ENCODE data around the gene SDK1. TPM values are rescaled to one million over a fixed set of nuclear protein-coding genes. Genes with fewer than 3 reads are reported as not detected.

SDK1 gene
- total and polyA plus RNA-seq, 4 donors: 10.4 to 11.6 (median 11.0) TPM

- Histone ChIP-seq H3K27ac (ENCODE audit: low read depth, low read length) (no peak overlapping the region), H3K36me3 (ENCODE audit: control insufficient read depth, insufficient read depth, low read length) (no peaks in the 10 kb centered on the region), H3K9me3 (ENCODE audit: control insufficient read depth, insufficient read depth, low read length) (no peaks in the 10 kb centered on the region), H3K4me3 (ENCODE audit: low read depth, low read length) (no peak overlapping the region), H3K27me3 (ENCODE audit: control insufficient read depth, insufficient read depth, low read length) (no peaks in the 10 kb centered on the region), H3K4me1 (ENCODE audit: control insufficient read depth, insufficient read depth, low read length) (peaks cover 4% of the 10 kb centered on the region)
- no CpG with 5 or more reads among the region's 2 CpGs for WGBS (ENCODE audit: insufficient coverage)
- no peak for DNase-seq (ENCODE audit: low read depth in 4 of 6, low spot score in 6 of 6)
These were observed 489.8 kb downstream of the SDK1 start for GRCh38 chr7:3790803-3791202.

- H3K36me3 ChIP-seq (ENCODE audit: control insufficient read depth, insufficient read depth, low read length): no peaks in the 10 kb centered on the region
- H3K27ac ChIP-seq (ENCODE audit: low read depth, low read length): no peak overlapping the region
- H3K4me1 ChIP-seq (ENCODE audit: control insufficient read depth, insufficient read depth, low read length): peaks cover 6% of the 10 kb centered on the region
- 85% methylated on average over 9 of the region's 9 CpGs for WGBS (ENCODE audit: insufficient coverage)
- no peaks in the 10 kb centered on the region for H3K27me3 ChIP-seq (ENCODE audit: control insufficient read depth, insufficient read depth, low read length)
- H3K9me3 ChIP-seq (ENCODE audit: control insufficient read depth, insufficient read depth, low read length): no peaks in the 10 kb centered on the region
- no peak for DNase-seq (ENCODE audit: low read depth in 4 of 6, low spot score in 6 of 6)
- H3K4me3 ChIP-seq (ENCODE audit: low read depth, low read length): no peak overlapping the region
These were observed 490.3 kb downstream of the SDK1 start for GRCh38 chr7:3791327-3791726.

GRCh38 chr7:3795141-3795540 lies 494.1 kb downstream of the SDK1 start:
- Histone ChIP-seq H3K36me3 (ENCODE audit: control insufficient read depth, insufficient read depth, low read length) (no peaks in the 10 kb centered on the region), H3K4me1 (ENCODE audit: control insufficient read depth, insufficient read depth, low read length) (peaks cover 3% of the 10 kb centered on the region), H3K4me3 (ENCODE audit: low read depth, low read length) (no peak overlapping the region), H3K9me3 (ENCODE audit: control insufficient read depth, insufficient read depth, low read length) (no peaks in the 10 kb centered on the region), H3K27ac (ENCODE audit: low read depth, low read length) (no peak overlapping the region), H3K27me3 (ENCODE audit: control insufficient read depth, insufficient read depth, low read length) (no peaks in the 10 kb centered on the region)
- no CpG with 5 or more reads among the region's 4 CpGs for WGBS (ENCODE audit: insufficient coverage)
- peak in 2 of 6 donors; percentile 50 to 91 for DNase-seq (ENCODE audit: low read depth in 4 of 6, low spot score in 6 of 6)

- Histone ChIP-seq H3K36me3 (ENCODE audit: control insufficient read depth, insufficient read depth, low read length) (no peaks in the 10 kb centered on the region), H3K4me3 (ENCODE audit: low read depth, low read length) (no peak overlapping the region), H3K9me3 (ENCODE audit: control insufficient read depth, insufficient read depth, low read length) (no peaks in the 10 kb centered on the region), H3K27ac (ENCODE audit: low read depth, low read length) (no peak overlapping the region), H3K27me3 (ENCODE audit: control insufficient read depth, insufficient read depth, low read length) (no peaks in the 10 kb centered on the region), H3K4me1 (ENCODE audit: control insufficient read depth, insufficient read depth, low read length) (peaks cover 3% of the 10 kb centered on the region)
- peak in 2 of 6 donors; percentile 11 to 53 for DNase-seq (ENCODE audit: low read depth in 4 of 6, low spot score in 6 of 6)
- 52% methylated on average over 2 of the region's 3 CpGs for WGBS (ENCODE audit: insufficient coverage)
These were observed 494.7 kb downstream of the SDK1 start for GRCh38 chr7:3795781-3796180.

- Histone ChIP-seq H3K36me3 (ENCODE audit: control insufficient read depth, insufficient read depth, low read length) (no peaks in the 10 kb centered on the region), H3K27ac (ENCODE audit: low read depth, low read length) (no peak overlapping the region), H3K9me3 (ENCODE audit: control insufficient read depth, insufficient read depth, low read length) (no peaks in the 10 kb centered on the region), H3K27me3 (ENCODE audit: control insufficient read depth, insufficient read depth, low read length) (no peaks in the 10 kb centered on the region), H3K4me3 (ENCODE audit: low read depth, low read length) (no peak overlapping the region), H3K4me1 (ENCODE audit: control insufficient read depth, insufficient read depth, low read length) (no peaks in the 10 kb centered on the region)
- no CpG with 5 or more reads among the region's 3 CpGs for WGBS (ENCODE audit: insufficient coverage)
- no peak for DNase-seq (ENCODE audit: low read depth in 4 of 6, low spot score in 6 of 6)
These were observed 504.1 kb downstream of the SDK1 start for GRCh38 chr7:3805151-3805550.

- 73% methylated on average over 4 of the region's 8 CpGs for WGBS (ENCODE audit: insufficient coverage)
- DNase-seq (ENCODE audit: low read depth in 4 of 6, low spot score in 6 of 6): peak in 1 of 6 donors; percentile 74
- no peak overlapping the region for H3K4me3 ChIP-seq (ENCODE audit: low read depth, low read length)
- no peaks in the 10 kb centered on the region for H3K4me1 ChIP-seq (ENCODE audit: control insufficient read depth, insufficient read depth, low read length)
- H3K27me3 ChIP-seq (ENCODE audit: control insufficient read depth, insufficient read depth, low read length): no peaks in the 10 kb centered on the region
- no peak overlapping the region for H3K27ac ChIP-seq (ENCODE audit: low read depth, low read length)
- H3K9me3 ChIP-seq (ENCODE audit: control insufficient read depth, insufficient read depth, low read length): no peaks in the 10 kb centered on the region
- no peaks in the 10 kb centered on the region for H3K36me3 ChIP-seq (ENCODE audit: control insufficient read depth, insufficient read depth, low read length)
These were observed 505.5 kb downstream of the SDK1 start for GRCh38 chr7:3806516-3806915.

- Histone ChIP-seq H3K27ac (ENCODE audit: low read depth, low read length) (no peak overlapping the region), H3K36me3 (ENCODE audit: control insufficient read depth, insufficient read depth, low read length) (no peaks in the 10 kb centered on the region), H3K4me3 (ENCODE audit: low read depth, low read length) (no peak overlapping the region), H3K4me1 (ENCODE audit: control insufficient read depth, insufficient read depth, low read length) (no peaks in the 10 kb centered on the region), H3K9me3 (ENCODE audit: control insufficient read depth, insufficient read depth, low read length) (no peaks in the 10 kb centered on the region), H3K27me3 (ENCODE audit: control insufficient read depth, insufficient read depth, low read length) (no peaks in the 10 kb centered on the region)
- DNase-seq (ENCODE audit: low read depth in 4 of 6, low spot score in 6 of 6): no peak
- WGBS (ENCODE audit: insufficient coverage): 91% methylated on average over 8 of the region's 9 CpGs
These were observed 506.8 kb downstream of the SDK1 start for GRCh38 chr7:3807824-3808223.

- no peak overlapping the region for H3K4me3 ChIP-seq (ENCODE audit: low read depth, low read length)
- DNase-seq (ENCODE audit: low read depth in 4 of 6, low spot score in 6 of 6): peak in 1 of 6 donors; percentile 69
- no peaks in the 10 kb centered on the region for H3K4me1 ChIP-seq (ENCODE audit: control insufficient read depth, insufficient read depth, low read length)
- H3K27ac ChIP-seq (ENCODE audit: low read depth, low read length): no peak overlapping the region
- no peaks in the 10 kb centered on the region for H3K36me3 ChIP-seq (ENCODE audit: control insufficient read depth, insufficient read depth, low read length)
- 77% methylated on average over 2 of the region's 6 CpGs for WGBS (ENCODE audit: insufficient coverage)
- H3K27me3 ChIP-seq (ENCODE audit: control insufficient read depth, insufficient read depth, low read length): no peaks in the 10 kb centered on the region
- no peaks in the 10 kb centered on the region for H3K9me3 ChIP-seq (ENCODE audit: control insufficient read depth, insufficient read depth, low read length)
These were observed 520.4 kb downstream of the SDK1 start for GRCh38 chr7:3821488-3821887.

- H3K4me1 ChIP-seq (ENCODE audit: control insufficient read depth, insufficient read depth, low read length): peaks cover 4% of the 10 kb centered on the region
- no peaks in the 10 kb centered on the region for H3K27me3 ChIP-seq (ENCODE audit: control insufficient read depth, insufficient read depth, low read length)
- WGBS (ENCODE audit: insufficient coverage): no CpG with 5 or more reads among the region's 3 CpGs
- no peak for DNase-seq (ENCODE audit: low read depth in 4 of 6, low spot score in 6 of 6)
- H3K9me3 ChIP-seq (ENCODE audit: control insufficient read depth, insufficient read depth, low read length): no peaks in the 10 kb centered on the region
- no peak overlapping the region for H3K27ac ChIP-seq (ENCODE audit: low read depth, low read length)
- H3K4me3 ChIP-seq (ENCODE audit: low read depth, low read length): no peak overlapping the region
- H3K36me3 ChIP-seq (ENCODE audit: control insufficient read depth, insufficient read depth, low read length): no peaks in the 10 kb centered on the region
These were observed 524.4 kb downstream of the SDK1 start for GRCh38 chr7:3825491-3825890.

GRCh38 chr7:3832199-3832598 lies 531.1 kb downstream of the SDK1 start:
- Histone ChIP-seq H3K36me3 (ENCODE audit: control insufficient read depth, insufficient read depth, low read length) (no peaks in the 10 kb centered on the region), H3K27ac (ENCODE audit: low read depth, low read length) (no peak overlapping the region), H3K9me3 (ENCODE audit: control insufficient read depth, insufficient read depth, low read length) (no peaks in the 10 kb centered on the region), H3K27me3 (ENCODE audit: control insufficient read depth, insufficient read depth, low read length) (no peaks in the 10 kb centered on the region), H3K4me3 (ENCODE audit: low read depth, low read length) (no peak overlapping the region), H3K4me1 (ENCODE audit: control insufficient read depth, insufficient read depth, low read length) (peaks cover 4% of the 10 kb centered on the region)
- DNase-seq (ENCODE audit: low read depth in 4 of 6, low spot score in 6 of 6): no peak
- WGBS (ENCODE audit: insufficient coverage): no CpG with 5 or more reads among the region's 4 CpGs

Measured in spinal cord (tissue), 10 donors.